GM23338 (cell line): ENCODE measurements around the gene CXCR1.
"Not testable (repeated sequence)": the region's sequence is repeated elsewhere in the genome, so short reads cannot be mapped to it uniquely, and the experiment has no call there.

ENCODE experiments used
- CREB1 ChIP-seq: fragments of 250-450 bp; sonication (Bioruptor Pico); IDR thresholded peaks from 2 replicates; pipeline ENCODE4 v1.5.0; 2020; ENCODE audit warnings: low read depth, mild to moderate bottlenecking, moderate library complexity
- CTCF ChIP-seq, 2 experiments: fragments of 200-600 bp in 1 of 2; sonication (generic) in 1 of 2; conservative IDR thresholded peaks; 2 replicates each; pipeline versions ENCODE4 v1.5.1 to v1.6.1; 2016 to 2017; ENCODE audit warnings: antibody characterized with exemption in 2 of 2, low read depth in 2 of 2, mild to moderate bottlenecking in 2 of 2, moderate library complexity in 1 of 2
- ETS1 ChIP-seq: IDR thresholded peaks from 2 replicates; pipeline ENCODE4 v1.6.1; 2016; ENCODE audit warnings: antibody characterized with exemption
- EZH2 ChIP-seq: fragments of 200-600 bp; sonication (generic); IDR thresholded peaks from one replicate; pipeline ENCODE4 v1.8.0; 2017; ENCODE audit warnings: antibody characterized with exemption, mild to moderate bottlenecking, low read depth; ENCODE audit not compliant: unreplicated experiment
- EZH2phosphoT487 ChIP-seq: fragments of 200-600 bp; sonication (generic); IDR thresholded peaks from one replicate; pipeline ENCODE4 v1.8.1; 2018; ENCODE audit warnings: antibody characterized with exemption; ENCODE audit not compliant: unreplicated experiment
- NANOG ChIP-seq: IDR thresholded peaks from 2 replicates; pipeline ENCODE4 v1.6.1; 2016; ENCODE audit warnings: antibody characterized with exemption, borderline replicate concordance
- POLR2AphosphoS5 ChIP-seq: IDR thresholded peaks from 2 replicates; pipeline ENCODE4 v1.6.1; 2016; ENCODE audit warnings: antibody characterized with exemption, low read depth
- REST ChIP-seq: IDR thresholded peaks from one replicate; pipeline ENCODE4 v1.6.1; 2018; ENCODE audit warnings: antibody characterized with exemption; ENCODE audit not compliant: unreplicated experiment
- ZNF331 ChIP-seq: fragments of 250-450 bp; sonication (Bioruptor Pico); IDR thresholded peaks from 2 replicates; pipeline ENCODE4 v1.5.0; 2020; ENCODE audit warnings: low read depth, mild to moderate bottlenecking, moderate library complexity
- ZNF462 ChIP-seq: fragments of 250-450 bp; sonication (Bioruptor Pico); IDR thresholded peaks from 2 replicates; pipeline ENCODE4 v1.5.0; 2020; ENCODE audit warnings: mild to moderate bottlenecking, moderate library complexity

GRCh38 chr2:218121789-218122188 lies 45.0 kb downstream of the CXCR1 start:
- not testable (repeated sequence) for TF ChIP-seq CTCF (conservative IDR thresholded peaks at IDR 0.05; ENCODE audit: low read depth in 2 of 2); EZH2; CREB1 (CRISPR knock-in tag); REST; NANOG; EZH2phosphoT487; ETS1; POLR2AphosphoS5; ZNF462 (CRISPR knock-in tag); ZNF331 (CRISPR knock-in tag)
